ENCODE measurements around the gene CDH13. TPM values are rescaled to one million over a fixed set of nuclear protein-coding genes. Genes with fewer than 3 reads are reported as not detected.
A peak's percentile ranks its signal among the peaks of the same experiment; 100 is the strongest.

The CDH13 gene
- total RNA-seq, 1 experiment from 2014 or later, result 36.5 TPM

- DNase-seq (ENCODE audit: low read depth), result peak; percentile 67
These were observed 413.4 kb downstream of the CDH13 start for GRCh38 chr16:83040174-83040573.

GRCh38 chr16:83044589-83044988 lies 417.8 kb downstream of the CDH13 start:
- no peak for DNase-seq (ENCODE audit: low read depth)

GRCh38 chr16:83045790-83046189 lies 419.0 kb downstream of the CDH13 start:
- DNase-seq (ENCODE audit: low read depth), result no peak

GRCh38 chr16:83046664-83047063 lies 419.9 kb downstream of the CDH13 start:
- no peak for DNase-seq (ENCODE audit: low read depth)

- no peak for DNase-seq (ENCODE audit: low read depth)
These were observed 424.7 kb downstream of the CDH13 start for GRCh38 chr16:83051451-83051850.

GRCh38 chr16:83054283-83054682 lies 427.5 kb downstream of the CDH13 start:
- no peak for DNase-seq (ENCODE audit: low read depth)

GRCh38 chr16:83058376-83058775 lies 431.6 kb downstream of the CDH13 start:
- no peak for DNase-seq (ENCODE audit: low read depth)

- no peak for DNase-seq (ENCODE audit: low read depth)
These were observed 432.5 kb downstream of the CDH13 start for GRCh38 chr16:83059237-83059636.

GRCh38 chr16:83066011-83066410 lies 439.2 kb downstream of the CDH13 start:
- no peak for DNase-seq (ENCODE audit: low read depth)

- DNase-seq (ENCODE audit: low read depth), result no peak
These were observed 440.1 kb downstream of the CDH13 start for GRCh38 chr16:83066881-83067280.

- DNase-seq (ENCODE audit: low read depth), result peak; percentile 9
These were observed 441.9 kb downstream of the CDH13 start for GRCh38 chr16:83068686-83069085.

GRCh38 chr16:83070416-83071209 lies 443.8 kb downstream of the CDH13 start:
- no peak for DNase-seq (ENCODE audit: low read depth)

- DNase-seq (ENCODE audit: low read depth), result no peak
These were observed 449.2 kb downstream of the CDH13 start for GRCh38 chr16:83075956-83076355.

GRCh38 chr16:83083361-83083760 lies 456.6 kb downstream of the CDH13 start:
- no peak for DNase-seq (ENCODE audit: low read depth)

- no peak for DNase-seq (ENCODE audit: low read depth)
These were observed 458.9 kb downstream of the CDH13 start for GRCh38 chr16:83085660-83086059.

GRCh38 chr16:83095941-83096692 lies 469.3 kb downstream of the CDH13 start:
- DNase-seq (ENCODE audit: low read depth), result no peak

GRCh38 chr16:83098536-83098935 lies 471.8 kb downstream of the CDH13 start:
- no peak for DNase-seq (ENCODE audit: low read depth)

GRCh38 chr16:83100679-83101078 lies 473.9 kb downstream of the CDH13 start:
- DNase-seq (ENCODE audit: low read depth), result no peak

GRCh38 chr16:83102336-83102735 lies 475.6 kb downstream of the CDH13 start:
- no peak for DNase-seq (ENCODE audit: low read depth)

GRCh38 chr16:83105279-83106077 lies 478.7 kb downstream of the CDH13 start:
- DNase-seq (ENCODE audit: low read depth), result no peak

- DNase-seq (ENCODE audit: low read depth), result no peak
These were observed 482.8 kb downstream of the CDH13 start for GRCh38 chr16:83109490-83110125.

GRCh38 chr16:83110269-83110668 lies 483.5 kb downstream of the CDH13 start:
- peak; percentile 9 for DNase-seq (ENCODE audit: low read depth)
